K562 (cell line): Measurements from ENCODE around the gene CENPP. TPM values are rescaled to one million over a fixed set of nuclear protein-coding genes. Genes with fewer than 3 reads are reported as not detected.

Experiments used
- GATAD2B ChIP-seq: fragments of 450-650 bp; IDR thresholded peaks from 2 replicates; pipeline ENCODE4 v1.6.1; 2017; ENCODE audit warnings: mild to moderate bottlenecking, borderline replicate concordance
- KAT7 ChIP-seq: sonication (generic); formaldehyde crosslinking; IDR thresholded peaks from 2 replicates; pipeline ENCODE4 v1.8.0; 2022; ENCODE audit warnings: missing genetic modification reagents, mild to moderate bottlenecking, borderline replicate concordance
- RFX1 ChIP-seq: fragments of 450-650 bp; IDR thresholded peaks from 2 replicates; pipeline ENCODE4 v1.6.1; 2016; ENCODE audit warnings: mild to moderate bottlenecking, moderate library complexity
- polyA plus RNA-seq, 8 experiments: library from polyadenylated mRNA; depleted of rRNA in 4 of 8; stranded (reverse) in 5 of 8; unstranded in 3 of 8; fragments of >200 nt; fragmentation: Nextera tagmentation in 2 of 8; fragmentation: Illumina TruSeq in 1 of 8; extraction: Ambion mirVana in 2 of 8; extraction: Trizol in 1 of 8; gene quantifications; 2 replicates each; pipeline versions ENCODE4 v1.2.1 to v1.2.3, GENCODE V29; 2011 to 2014; ENCODE audit warnings: inconsistent platforms in 1 of 8, missing spikeins in 1 of 8
- total RNA-seq, 7 experiments: library from RNA; depleted of rRNA in 6 of 7; stranded (reverse); fragments of >200 nt in 6 of 7; fragmentation: Illumina TruSeq in 2 of 7; extraction: Trizol in 2 of 7; gene quantifications; 2 replicates each; pipeline versions ENCODE4 v1.2.1 to v1.2.3, GENCODE V29; 2011 to 2021; ENCODE audit warnings: low replicate concordance in 1 of 7
- TF ChIP-seq, protein P1 (sequence below), 2 experiments: fragments of 450-650 bp in 1 of 2; sonication (generic) in 1 of 2; formaldehyde crosslinking in 1 of 2; IDR thresholded peaks; 2 replicates each; pipeline versions ENCODE4 v1.7.1 to v1.9.0; 2016 to 2022; ENCODE audit warnings: inconsistent platforms in 1 of 2, mild to moderate bottlenecking in 1 of 2, missing genetic modification reagents in 1 of 2

The CENPP gene
- total and polyA plus RNA-seq, 9 of the 15 experiments (the other 6 are each of a cell fraction or from before 2014, with no cell fraction given), result 8.0 to 28.5 (median 17.9) TPM

DNA sequence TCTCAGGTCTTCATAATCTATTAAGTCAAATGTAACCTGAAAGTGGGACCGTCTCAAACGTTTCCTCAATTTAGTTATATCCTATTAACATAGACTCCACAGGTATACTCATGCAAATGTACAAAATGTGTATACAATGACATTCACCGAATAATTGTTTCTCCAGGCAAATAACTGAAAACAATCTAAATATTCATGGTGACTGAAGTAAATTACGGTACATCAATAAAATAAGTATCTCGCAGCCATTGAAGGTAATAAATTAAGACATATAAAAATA, 32.7 kb upstream of the CENPP start (continued):
- TF ChIP-seq, protein P1, sequence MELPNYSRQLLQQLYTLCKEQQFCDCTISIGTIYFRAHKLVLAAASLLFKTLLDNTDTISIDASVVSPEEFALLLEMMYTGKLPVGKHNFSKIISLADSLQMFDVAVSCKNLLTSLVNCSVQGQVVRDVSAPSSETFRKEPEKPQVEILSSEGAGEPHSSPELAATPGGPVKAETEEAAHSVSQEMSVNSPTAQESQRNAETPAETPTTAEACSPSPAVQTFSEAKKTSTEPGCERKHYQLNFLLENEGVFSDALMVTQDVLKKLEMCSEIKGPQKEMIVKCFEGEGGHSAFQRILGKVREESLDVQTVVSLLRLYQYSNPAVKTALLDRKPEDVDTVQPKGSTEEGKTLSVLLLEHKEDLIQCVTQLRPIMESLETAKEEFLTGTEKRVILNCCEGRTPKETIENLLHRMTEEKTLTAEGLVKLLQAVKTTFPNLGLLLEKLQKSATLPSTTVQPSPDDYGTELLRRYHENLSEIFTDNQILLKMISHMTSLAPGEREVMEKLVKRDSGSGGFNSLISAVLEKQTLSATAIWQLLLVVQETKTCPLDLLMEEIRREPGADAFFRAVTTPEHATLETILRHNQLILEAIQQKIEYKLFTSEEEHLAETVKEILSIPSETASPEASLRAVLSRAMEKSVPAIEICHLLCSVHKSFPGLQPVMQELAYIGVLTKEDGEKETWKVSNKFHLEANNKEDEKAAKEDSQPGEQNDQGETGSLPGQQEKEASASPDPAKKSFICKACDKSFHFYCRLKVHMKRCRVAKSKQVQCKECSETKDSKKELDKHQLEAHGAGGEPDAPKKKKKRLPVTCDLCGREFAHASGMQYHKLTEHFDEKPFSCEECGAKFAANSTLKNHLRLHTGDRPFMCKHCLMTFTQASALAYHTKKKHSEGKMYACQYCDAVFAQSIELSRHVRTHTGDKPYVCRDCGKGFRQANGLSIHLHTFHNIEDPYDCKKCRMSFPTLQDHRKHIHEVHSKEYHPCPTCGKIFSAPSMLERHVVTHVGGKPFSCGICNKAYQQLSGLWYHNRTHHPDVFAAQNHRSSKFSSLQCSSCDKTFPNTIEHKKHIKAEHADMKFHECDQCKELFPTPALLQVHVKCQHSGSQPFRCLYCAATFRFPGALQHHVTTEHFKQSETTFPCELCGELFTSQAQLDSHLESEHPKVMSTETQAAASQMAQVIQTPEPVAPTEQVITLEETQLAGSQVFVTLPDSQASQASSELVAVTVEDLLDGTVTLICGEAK (IDR thresholded peaks at IDR 0.05), result peak; percentile 33; the same call in 1 of the 2 replicates
- TF ChIP-seq, protein P1 (CRISPR knock-in tag; IDR thresholded peaks at IDR 0.05), result no peak
- TF ChIP-seq RFX1 (peak; percentile 11; the same call in 1 of the 2 replicates), KAT7 (peak; percentile 74; the same call in 1 of the 2 replicates), GATAD2B (peak; percentile 37; the same call in 1 of the 2 replicates)
